Stimulated activated CD8-positive, alpha-beta memory T cell treated with anti-CD3 and anti-CD28 coated beads, Interleukin-2, amount 100 ng/mL, for 1 hour (primary cell): ENCODE results near the gene PSME4.
"Not testable (repeated sequence)": the region's sequence is repeated elsewhere in the genome, so short reads cannot be mapped to it uniquely, and the experiment has no call there.

Source experiments
- DNase-seq, 2 donors: peaks; one replicate each; pipeline ENCODE4 v3.0.0-alpha.2; 2020; ENCODE audit warnings: low read depth in 2 of 2

PSME4 gene

DNA sequence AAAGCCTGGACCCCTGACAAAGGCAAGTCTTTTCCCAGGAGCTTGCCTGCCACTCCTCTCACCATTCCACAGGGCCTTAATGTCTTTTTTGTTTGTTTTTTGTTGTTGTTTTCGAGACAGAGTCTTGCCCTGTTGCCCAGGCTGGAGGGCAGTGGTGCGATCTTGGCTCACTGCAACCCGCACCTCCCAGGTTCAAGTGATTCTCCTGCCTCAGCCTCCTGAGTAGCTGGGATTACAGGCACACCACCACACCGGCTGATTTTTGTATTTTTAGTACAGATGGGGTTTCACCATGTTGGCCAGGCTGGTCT is 140.9 kb downstream of the PSME4 start:
- DNase-seq = not testable (repeated sequence)

DNA sequence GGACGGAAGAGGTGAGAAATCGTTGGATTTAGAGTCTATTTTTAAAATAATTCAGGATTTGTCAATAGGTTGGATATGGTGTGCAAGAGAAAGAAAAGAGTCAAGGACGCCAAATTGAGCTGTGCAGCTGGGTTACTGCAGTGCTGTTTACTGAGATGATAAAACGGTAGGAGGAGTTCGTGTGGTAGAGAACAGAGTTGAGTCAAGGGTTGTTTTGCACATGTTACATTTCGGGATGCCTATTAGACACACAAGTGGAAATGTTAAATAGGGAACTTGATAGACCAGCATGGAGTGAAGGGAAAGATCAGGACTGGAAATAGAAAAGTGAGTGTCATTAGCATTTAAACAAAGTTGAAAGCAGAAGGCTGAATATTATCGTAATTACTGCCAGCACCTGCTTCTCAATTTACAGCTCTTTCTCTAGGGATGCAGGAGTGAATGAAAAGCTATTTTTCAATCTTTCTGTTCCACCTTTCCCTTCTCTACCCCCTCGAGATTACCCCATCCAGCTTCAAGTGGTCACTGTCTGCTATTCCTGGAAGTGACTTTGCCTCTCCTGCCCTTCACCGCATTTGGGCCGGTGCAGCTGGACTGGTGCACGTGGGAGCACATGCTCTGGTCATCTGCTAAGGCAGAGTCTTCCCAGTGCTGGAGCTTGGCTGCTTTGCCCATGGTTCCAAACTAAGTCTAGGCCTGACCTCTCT is 141.4 kb downstream of the PSME4 start:
- no peak for DNase-seq

- DNase-seq = no peak
These were observed 142.5 kb downstream of the PSME4 start for GRCh38 chr2:53828331-53828730.

DNA sequence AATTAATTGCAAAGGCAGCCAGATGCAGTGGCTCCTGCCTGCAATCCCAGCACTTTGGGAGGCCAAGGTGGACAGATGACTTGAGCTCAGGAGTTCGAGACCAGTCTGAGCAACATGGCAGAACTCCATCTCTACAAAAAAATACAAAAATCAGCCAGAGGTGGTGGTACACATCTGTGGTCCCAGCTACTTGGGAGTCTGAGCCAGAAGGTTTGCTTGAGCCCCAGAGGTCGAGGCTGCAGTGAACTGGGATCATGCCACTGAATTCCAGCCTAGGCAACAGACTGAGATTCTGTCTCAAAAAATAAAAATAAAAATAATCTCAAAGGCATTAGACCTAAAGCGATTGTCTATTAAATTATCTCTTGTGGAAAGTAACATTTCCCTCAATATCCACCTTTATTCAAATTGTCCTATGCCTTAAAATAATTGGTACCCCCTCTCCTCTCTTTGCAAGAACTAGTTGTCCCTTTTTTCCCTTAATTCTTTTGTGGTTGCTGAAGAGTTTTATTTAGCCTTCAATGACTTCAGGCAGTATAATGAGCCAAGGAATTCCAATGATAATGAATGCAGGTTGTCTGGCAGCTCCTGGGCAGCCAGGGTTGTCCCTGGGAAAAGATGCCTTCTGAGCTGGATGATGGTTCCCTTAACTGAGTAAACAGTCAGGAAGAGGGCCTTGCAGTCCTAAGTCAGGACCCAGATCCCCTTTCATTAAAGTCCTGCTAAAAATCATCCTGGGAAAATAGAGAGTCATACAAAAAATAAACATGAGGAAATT is 143.2 kb downstream of the PSME4 start:
- no peak for DNase-seq

DNA sequence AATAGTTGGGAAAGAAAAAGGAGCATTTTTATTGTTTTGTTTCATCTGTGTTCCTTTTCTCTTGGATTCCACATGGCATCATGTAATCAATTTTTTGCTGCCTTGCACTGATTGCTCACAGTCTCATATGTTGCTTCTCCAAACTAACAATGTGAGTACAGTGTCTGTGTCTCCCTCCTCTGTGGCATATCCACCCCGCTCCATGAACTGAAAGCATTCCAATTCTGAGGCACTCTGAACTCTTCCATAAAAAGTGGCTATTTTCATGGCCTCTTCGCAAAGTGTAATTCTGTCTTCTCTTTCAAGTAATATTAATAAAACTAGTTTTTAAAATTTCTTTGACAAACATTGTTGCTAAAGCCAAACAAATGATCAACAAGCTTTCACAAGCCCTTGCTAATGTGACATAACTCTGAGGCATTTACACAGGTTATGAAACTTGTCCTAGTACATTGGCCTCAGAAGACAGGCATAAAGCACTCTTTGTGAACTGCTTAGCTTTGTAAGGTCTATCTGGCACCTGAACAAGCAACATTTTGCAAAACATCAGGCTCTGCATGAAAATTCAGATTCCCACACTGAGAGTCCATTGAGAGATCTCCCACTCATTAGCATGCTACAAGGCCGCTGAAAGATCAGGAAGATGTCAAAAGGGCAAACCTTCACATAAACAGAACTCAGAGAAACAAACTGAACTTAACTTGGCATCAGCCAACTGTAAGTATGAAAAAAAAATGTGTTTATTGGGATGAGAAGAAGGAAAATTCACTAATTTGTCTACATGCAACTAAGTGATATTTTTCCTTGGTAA is 144.0 kb downstream of the PSME4 start:
- no peak for DNase-seq

DNA sequence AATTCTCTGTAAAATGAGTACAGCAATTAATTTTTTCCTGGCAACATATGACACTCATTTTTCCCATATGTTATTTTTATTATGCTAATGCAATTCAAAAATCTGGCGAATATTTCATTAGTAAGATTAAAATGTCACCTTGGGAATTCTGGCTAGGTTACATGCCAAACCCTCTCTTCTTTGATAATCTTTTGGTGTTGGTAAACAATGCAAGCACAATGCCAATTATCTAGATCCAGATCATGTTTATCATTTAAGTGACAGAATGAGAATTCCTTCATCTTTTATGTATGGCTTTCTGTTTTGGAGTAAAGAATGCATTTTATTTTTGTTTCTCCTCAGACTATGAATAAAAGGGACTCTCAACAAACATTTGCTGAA is 144.8 kb downstream of the PSME4 start:
- DNase-seq = no peak

DNA sequence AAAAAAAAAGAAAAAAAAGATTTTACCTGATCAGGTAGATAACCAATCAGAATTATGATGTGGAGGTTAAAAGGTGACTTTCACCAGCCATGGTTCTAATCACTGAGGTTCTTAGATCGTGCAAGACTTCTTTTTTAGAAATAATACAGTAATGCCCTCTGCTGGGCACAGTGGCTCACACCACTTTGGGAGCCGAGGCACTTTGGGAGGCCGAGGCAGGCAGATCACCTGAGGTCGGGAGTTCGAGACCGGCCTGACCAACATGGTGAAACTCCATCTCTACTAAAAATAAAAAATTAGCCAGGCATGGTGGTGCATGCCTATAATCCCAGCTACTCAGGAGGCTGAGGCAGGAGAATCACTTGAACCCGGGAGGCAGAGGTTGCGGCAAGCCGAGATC is 147.2 kb downstream of the PSME4 start:
- DNase-seq = not testable (repeated sequence)

DNA sequence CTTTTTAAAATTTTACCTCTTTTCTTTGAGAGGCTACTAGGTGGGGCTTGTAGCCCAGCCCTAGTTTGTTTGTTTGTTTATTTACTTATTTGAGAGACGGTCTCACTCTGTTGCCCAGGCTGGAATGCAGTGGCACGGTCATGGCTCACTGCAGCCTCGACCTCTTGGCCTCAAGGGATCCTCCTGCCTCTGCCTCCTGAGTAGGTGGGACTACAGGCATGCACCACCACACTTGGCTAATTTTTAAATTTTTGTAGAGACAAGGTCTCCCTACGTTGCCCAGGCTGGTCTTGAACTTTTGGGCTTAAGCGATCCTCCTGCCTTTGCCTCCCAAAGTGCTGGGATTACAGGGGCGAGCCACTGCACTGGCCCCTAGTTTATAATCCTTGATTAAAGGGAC is 149.0 kb downstream of the PSME4 start:
- DNase-seq = no peak

- DNase-seq = no peak
These were observed 150.1 kb downstream of the PSME4 start for GRCh38 chr2:53820711-53821110.

- no peak for DNase-seq
These were observed 150.7 kb downstream of the PSME4 start for GRCh38 chr2:53820048-53820447.

- no peak for DNase-seq
These were observed 151.2 kb downstream of the PSME4 start for GRCh38 chr2:53819634-53820033.

- DNase-seq = no peak
These were observed 151.8 kb downstream of the PSME4 start for GRCh38 chr2:53818854-53819435.
